ENCODE data around the gene DSC2. TPM values are rescaled to one million over a fixed set of nuclear protein-coding genes. Genes with fewer than 3 reads are reported as not detected.
"Not testable (repeated sequence)": the region's sequence is repeated elsewhere in the genome, so short reads cannot be mapped to it uniquely, and the experiment has no call there.

DSC2 gene
- total RNA-seq, 1 experiment from 2014 or later, result 0.04 TPM

GRCh38 chr18:31134988-31135529, 32.8 kb upstream of the DSC2 start:
- POLR2A ChIA-PET (ENCODE audit: low non-redundant PET), result no interaction called here
- H3K4me1 ChIP-seq (ENCODE audit: insufficient read depth, low read length, poor library complexity, severe bottlenecking), result no peaks in the 10 kb centered on the region
- no peaks in the 10 kb centered on the region for H3K36me3 ChIP-seq (ENCODE audit: insufficient read depth, low read length, poor library complexity, severe bottlenecking)
- intact Hi-C loops (cut with micrococcal nuclease; ENCODE audit: unreplicated experiment), result no loop called here
- no peak for DNase-seq (ENCODE audit: low spot score)
- no peak overlapping the region for H3K4me3 ChIP-seq (ENCODE audit: low read depth, low read length, poor library complexity, severe bottlenecking)
- H3K27me3 ChIP-seq (replicated peaks; ENCODE audit: insufficient read depth, low read depth, low read length, poor library complexity), result no peaks in the 10 kb centered on the region
- no peak overlapping the region for H3K27ac ChIP-seq (ENCODE audit: low read depth, low read length, poor library complexity, severe bottlenecking)
- no peaks in the 10 kb centered on the region for H3K9me3 ChIP-seq (ENCODE audit: low read depth, low read length, poor library complexity, severe bottlenecking)
- CTCF ChIA-PET, result no interaction called here
- no peak for TF ChIP-seq EZH2 (IDR thresholded peaks at IDR 0.05; ENCODE audit: borderline replicate concordance, low read depth, low read length, poor library complexity, severe bottlenecking)
- no peak for TF ChIP-seq CTCF (conservative IDR thresholded peaks at IDR 0.05; ENCODE audit: low read depth, low read length)
- no TSS peak for BruUV-seq (replicated peaks)

- ChIA-PET POLR2A (ENCODE audit: low non-redundant PET) (no interaction called here), CTCF (no interaction called here)
- Histone ChIP-seq H3K9me3 (ENCODE audit: low read depth, low read length, poor library complexity, severe bottlenecking) (no peaks in the 10 kb centered on the region), H3K27me3 (replicated peaks; ENCODE audit: insufficient read depth, low read depth, low read length, poor library complexity) (no peaks in the 10 kb centered on the region), H3K36me3 (ENCODE audit: insufficient read depth, low read length, poor library complexity, severe bottlenecking) (no peaks in the 10 kb centered on the region), H3K4me3 (ENCODE audit: low read depth, low read length, poor library complexity, severe bottlenecking) (no peak overlapping the region), H3K4me1 (ENCODE audit: insufficient read depth, low read length, poor library complexity, severe bottlenecking) (no peaks in the 10 kb centered on the region), H3K27ac (ENCODE audit: low read depth, low read length, poor library complexity, severe bottlenecking) (no peak overlapping the region)
- intact Hi-C loops (cut with micrococcal nuclease; ENCODE audit: unreplicated experiment), result no loop called here
- BruUV-seq (replicated peaks), result no TSS peak
- TF ChIP-seq EZH2 (IDR thresholded peaks at IDR 0.05; ENCODE audit: borderline replicate concordance, low read depth, low read length, poor library complexity, severe bottlenecking), result no peak
- TF ChIP-seq CTCF (conservative IDR thresholded peaks at IDR 0.05; ENCODE audit: low read depth, low read length), result no peak
- DNase-seq (ENCODE audit: low spot score), result no peak
Observed at GRCh38 chr18:31129398-31130115, 27.3 kb upstream of the DSC2 start.

GRCh38 chr18:31125878-31126277, 23.7 kb upstream of the DSC2 start:
- TF ChIP-seq CTCF (conservative IDR thresholded peaks at IDR 0.05; ENCODE audit: low read depth, low read length) (no peak), EZH2 (IDR thresholded peaks at IDR 0.05; ENCODE audit: borderline replicate concordance, low read depth, low read length, poor library complexity, severe bottlenecking) (no peak)
- Histone ChIP-seq H3K27ac (ENCODE audit: low read depth, low read length, poor library complexity, severe bottlenecking) (no peak overlapping the region), H3K4me3 (ENCODE audit: low read depth, low read length, poor library complexity, severe bottlenecking) (no peak overlapping the region), H3K9me3 (ENCODE audit: low read depth, low read length, poor library complexity, severe bottlenecking) (no peaks in the 10 kb centered on the region), H3K36me3 (ENCODE audit: insufficient read depth, low read length, poor library complexity, severe bottlenecking) (no peaks in the 10 kb centered on the region), H3K27me3 (replicated peaks; ENCODE audit: insufficient read depth, low read depth, low read length, poor library complexity) (no peaks in the 10 kb centered on the region), H3K4me1 (ENCODE audit: insufficient read depth, low read length, poor library complexity, severe bottlenecking) (no peaks in the 10 kb centered on the region)
- CTCF ChIA-PET, result no interaction called here
- POLR2A ChIA-PET (ENCODE audit: low non-redundant PET), result interaction anchor here (0.6 kb wide), 1 partner anchor 11 kb away, joined by 4 read pairs; no protein-coding TSS in a partner anchor
- intact Hi-C loops (cut with micrococcal nuclease; ENCODE audit: unreplicated experiment), result no loop called here
- BruUV-seq (replicated peaks), result no TSS peak
- no peak for DNase-seq (ENCODE audit: low spot score)

- H3K27me3 ChIP-seq (replicated peaks; ENCODE audit: insufficient read depth, low read depth, low read length, poor library complexity); H3K9me3 ChIP-seq (ENCODE audit: low read depth, low read length, poor library complexity, severe bottlenecking); H3K27ac ChIP-seq (ENCODE audit: low read depth, low read length, poor library complexity, severe bottlenecking); H3K4me1 ChIP-seq (ENCODE audit: insufficient read depth, low read length, poor library complexity, severe bottlenecking); H3K36me3 ChIP-seq (ENCODE audit: insufficient read depth, low read length, poor library complexity, severe bottlenecking); intact Hi-C loops (cut with micrococcal nuclease; ENCODE audit: unreplicated experiment); BruUV-seq (replicated peaks); POLR2A ChIA-PET (ENCODE audit: low non-redundant PET); DNase-seq (ENCODE audit: low spot score); H3K4me3 ChIP-seq (ENCODE audit: low read depth, low read length, poor library complexity, severe bottlenecking); CTCF ChIA-PET: not testable (repeated sequence)
Observed at GRCh38 chr18:31123125-31123524, 20.9 kb upstream of the DSC2 start.
